ENCODE measurements around the gene CDC25A. TPM values are rescaled to one million over a fixed set of nuclear protein-coding genes. Genes with fewer than 3 reads are reported as not detected.

CDC25A gene
- total RNA-seq, 2 experiments from 2014 or later = 30.3 to 31.3 TPM

- H3K27ac Mint-ChIP-seq = no peak overlapping the region
- ChIA-PET POLR2A (no interaction called here), CTCF (no interaction called here)
- no peaks in the 10 kb centered on the region for H3K9me3 Mint-ChIP-seq (ENCODE audit: insufficient read depth)
- no peaks in the 10 kb centered on the region for H3K27me3 Mint-ChIP-seq (ENCODE audit: low read depth)
- no peak for ATAC-seq
- no peaks in the 10 kb centered on the region for H3K36me3 Mint-ChIP-seq (ENCODE audit: low read depth)
- no peak overlapping the region for H3K4me3 Mint-ChIP-seq
- peaks cover 6% of the 10 kb centered on the region for H3K4me1 Mint-ChIP-seq (ENCODE audit: low read depth)
- no peak for DNase-seq
These were observed 50.7 kb downstream of the CDC25A start for GRCh38 chr3:48137425-48137999.

- POLR2A ChIA-PET = no interaction called here
- no peak overlapping the region for H3K4me3 Mint-ChIP-seq
- no peak for ATAC-seq
These were observed 52.4 kb downstream of the CDC25A start for GRCh38 chr3:48135552-48136495.

GRCh38 chr3:48130321-48130904 lies 57.8 kb downstream of the CDC25A start:
- ATAC-seq = no peak
- H3K4me1 Mint-ChIP-seq (ENCODE audit: low read depth) = no peaks in the 10 kb centered on the region

More at GRCh38 chr3:48135552-48136495, 52.4 kb downstream of the CDC25A start:
- Mint-ChIP-seq H3K4me1 (ENCODE audit: low read depth) (peaks cover 6% of the 10 kb centered on the region), H3K36me3 (ENCODE audit: low read depth) (no peaks in the 10 kb centered on the region), H3K9me3 (ENCODE audit: insufficient read depth) (no peaks in the 10 kb centered on the region), H3K27ac (no peak overlapping the region), H3K27me3 (ENCODE audit: low read depth) (no peaks in the 10 kb centered on the region)
- no peak for DNase-seq
- CTCF ChIA-PET = no interaction called here

DNA sequence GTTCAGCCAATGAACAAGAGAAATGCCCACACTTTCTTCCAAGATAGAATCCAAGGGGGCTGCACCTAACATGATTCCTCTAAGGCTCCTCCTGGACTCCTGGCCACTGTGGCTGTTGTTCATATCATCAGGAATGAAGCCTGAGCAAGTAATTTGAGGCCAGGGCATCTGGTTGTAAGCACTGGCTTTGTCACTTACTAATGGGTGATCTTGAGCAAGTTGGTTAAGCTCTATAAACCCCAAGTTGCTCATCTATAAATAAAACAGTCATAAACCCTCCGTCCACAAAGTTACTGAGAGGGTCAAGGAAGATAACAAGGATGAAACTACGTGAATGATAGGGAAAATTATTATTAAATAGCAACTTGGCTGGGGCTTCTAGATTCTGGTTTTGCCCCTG lies 58.3 kb downstream of the CDC25A start:
- CTCF ChIA-PET = no interaction called here

More at GRCh38 chr3:48130321-48130904, 57.8 kb downstream of the CDC25A start:
- no peak for DNase-seq
- no peaks in the 10 kb centered on the region for H3K36me3 Mint-ChIP-seq (ENCODE audit: low read depth)
- no peak overlapping the region for H3K4me3 Mint-ChIP-seq
- no peaks in the 10 kb centered on the region for H3K27me3 Mint-ChIP-seq (ENCODE audit: low read depth)
- H3K27ac Mint-ChIP-seq = no peak overlapping the region
- H3K9me3 Mint-ChIP-seq (ENCODE audit: insufficient read depth) = no peaks in the 10 kb centered on the region
- ChIA-PET POLR2A (no interaction called here), CTCF (interaction anchor here (0.8 kb wide), 1 partner anchor 21 kb away, joined by 3 read pairs; no protein-coding TSS in a partner anchor)

GRCh38 chr3:48128774-48129173 lies 59.4 kb downstream of the CDC25A start:
- no peak overlapping the region for H3K27ac Mint-ChIP-seq
- H3K27me3 Mint-ChIP-seq (ENCODE audit: low read depth) = no peaks in the 10 kb centered on the region
- ChIA-PET CTCF (no interaction called here), POLR2A (no interaction called here)
- no peaks in the 10 kb centered on the region for H3K36me3 Mint-ChIP-seq (ENCODE audit: low read depth)
- H3K4me1 Mint-ChIP-seq (ENCODE audit: low read depth) = no peaks in the 10 kb centered on the region
- H3K9me3 Mint-ChIP-seq (ENCODE audit: insufficient read depth) = no peaks in the 10 kb centered on the region
- no peak for ATAC-seq
- H3K4me3 Mint-ChIP-seq = no peak overlapping the region
- DNase-seq = no peak

More for the DNA sequence above, 58.3 kb downstream of the CDC25A start:
- H3K4me3 Mint-ChIP-seq = no peak overlapping the region
- POLR2A ChIA-PET = interaction anchor here (0.6 kb wide), 1 partner anchor 1382 kb away, joined by 3 read pairs; no protein-coding TSS in a partner anchor
- no peak for DNase-seq
- no peak for ATAC-seq
- H3K9me3 Mint-ChIP-seq (ENCODE audit: insufficient read depth) = no peaks in the 10 kb centered on the region
- no peaks in the 10 kb centered on the region for H3K4me1 Mint-ChIP-seq (ENCODE audit: low read depth)
- H3K36me3 Mint-ChIP-seq (ENCODE audit: low read depth) = no peaks in the 10 kb centered on the region
- no peaks in the 10 kb centered on the region for H3K27me3 Mint-ChIP-seq (ENCODE audit: low read depth)
- H3K27ac Mint-ChIP-seq = no peak overlapping the region

DNA sequence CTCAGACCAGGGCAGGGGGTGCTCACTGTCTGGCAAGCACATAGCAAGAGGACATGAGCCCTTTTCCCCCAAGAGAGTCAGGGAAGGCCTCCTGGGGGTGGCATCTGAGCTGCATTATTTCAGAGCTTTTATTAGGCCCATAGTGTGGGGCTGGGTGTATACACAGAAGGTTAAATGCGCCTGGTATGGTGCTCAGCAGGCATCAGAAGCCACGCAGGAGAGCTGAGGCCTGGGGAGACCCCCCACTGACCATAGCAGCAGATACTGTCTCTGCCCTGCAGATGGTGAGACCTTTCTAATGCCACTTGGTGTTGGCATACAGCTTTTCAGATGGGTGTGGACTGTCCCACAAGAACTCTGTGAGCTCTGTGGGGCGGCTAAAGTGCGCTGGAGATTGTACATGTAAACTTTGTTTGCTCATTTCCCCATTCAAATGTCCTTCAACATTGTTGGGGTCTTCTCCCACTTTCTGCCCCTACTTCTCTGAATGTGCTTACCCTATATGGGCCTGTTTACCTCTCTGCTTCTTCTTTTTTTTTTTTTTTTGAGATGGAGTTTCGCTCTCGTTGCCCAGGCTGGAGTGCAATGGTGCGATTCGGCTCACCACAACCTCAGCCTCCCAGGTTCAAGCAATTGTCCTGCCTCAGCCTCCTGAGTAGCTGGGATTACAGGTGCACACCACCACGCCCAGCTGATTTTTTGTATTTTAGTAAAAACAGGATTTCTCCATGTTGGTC lies 62.2 kb downstream of the CDC25A start:
- no peak overlapping the region for H3K4me3 Mint-ChIP-seq
- H3K36me3 Mint-ChIP-seq (ENCODE audit: low read depth) = no peaks in the 10 kb centered on the region
- no peaks in the 10 kb centered on the region for H3K9me3 Mint-ChIP-seq (ENCODE audit: insufficient read depth)
- H3K27me3 Mint-ChIP-seq (ENCODE audit: low read depth) = no peaks in the 10 kb centered on the region
- no peak overlapping the region for H3K27ac Mint-ChIP-seq
- ATAC-seq (no peak), DNase-seq (no peak)
- ChIA-PET CTCF (interaction anchor here (2.1 kb wide), 1 partner anchor 25 kb away, joined by 5 read pairs; no protein-coding TSS in a partner anchor), POLR2A (interaction anchor here (0.9 kb wide), 1 partner anchor 37 kb away, joined by 3 read pairs; no protein-coding TSS in a partner anchor)
- no peaks in the 10 kb centered on the region for H3K4me1 Mint-ChIP-seq (ENCODE audit: low read depth)

DNA sequence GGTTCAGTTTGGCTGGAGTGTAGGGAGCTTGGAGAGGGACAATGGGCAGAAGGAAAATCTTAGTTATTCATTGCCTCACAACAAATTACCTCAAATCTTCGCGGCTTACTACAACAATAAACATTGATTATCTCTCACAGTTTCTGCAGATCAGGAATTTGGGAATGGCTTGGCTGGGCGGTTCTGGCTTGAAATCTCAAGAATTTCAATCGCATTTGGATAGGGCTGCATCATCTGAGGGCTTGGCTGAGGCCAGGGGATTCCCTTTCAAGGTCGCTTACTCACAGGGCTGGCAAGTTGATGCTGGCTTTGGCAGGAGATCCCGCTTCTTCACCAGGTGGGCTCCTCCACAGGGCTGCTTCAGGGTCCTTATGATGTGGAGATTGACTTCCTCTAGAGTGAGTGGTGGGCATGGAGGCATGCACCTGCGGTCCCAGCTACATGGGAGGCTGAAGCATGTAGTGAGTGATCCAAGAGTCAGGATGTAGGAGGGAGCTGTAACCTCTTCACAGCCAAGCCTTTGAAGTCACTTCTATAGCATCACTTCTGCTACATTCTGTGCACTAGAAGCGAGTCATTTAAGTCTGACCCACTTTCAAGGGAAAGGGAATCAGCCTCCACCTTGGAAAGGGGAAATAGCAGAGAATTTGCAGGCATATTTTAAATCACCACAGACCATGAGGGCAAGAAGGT lies 63.1 kb downstream of the CDC25A start:
- POLR2A ChIA-PET = interaction anchor here (0.7 to 0.9 kb wide), 2 partner anchors 36 to 47 kb away, joined by 3 to 4 read pairs; no protein-coding TSS in a partner anchor
- DNase-seq = no peak
- Mint-ChIP-seq H3K9me3 (ENCODE audit: insufficient read depth) (no peaks in the 10 kb centered on the region), H3K4me1 (ENCODE audit: low read depth) (no peaks in the 10 kb centered on the region), H3K27ac (no peak overlapping the region), H3K36me3 (ENCODE audit: low read depth) (no peaks in the 10 kb centered on the region), H3K4me3 (no peak overlapping the region), H3K27me3 (ENCODE audit: low read depth) (no peaks in the 10 kb centered on the region)
- no peak for ATAC-seq
- CTCF ChIA-PET = interaction anchor here (2.1 kb wide), 1 partner anchor 26 kb away, joined by 5 read pairs; no protein-coding TSS in a partner anchor

DNA sequence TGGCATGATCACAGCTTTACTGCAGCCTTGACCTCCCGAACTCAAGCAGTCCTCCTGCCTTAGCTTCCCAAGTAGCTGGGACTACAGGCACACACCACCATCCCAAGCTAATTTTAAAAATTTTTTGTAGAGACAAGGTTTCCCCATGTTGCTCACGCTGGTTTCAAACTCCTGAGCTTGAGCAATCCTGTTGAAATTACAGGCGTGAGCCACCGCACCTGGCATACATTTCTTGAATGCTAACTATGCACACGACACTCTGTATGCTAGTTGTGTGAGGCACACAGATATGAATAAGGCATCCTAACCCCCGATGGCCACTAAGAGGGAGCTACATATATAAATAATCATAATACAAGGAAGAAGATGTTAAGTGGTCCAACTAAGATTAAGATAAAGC lies 64.9 kb downstream of the CDC25A start:
- ATAC-seq (no peak), DNase-seq (no peak)
- H3K4me3 Mint-ChIP-seq = no peak overlapping the region
- ChIA-PET CTCF (interaction anchor here (1.5 kb wide), 1 partner anchor 28 kb away, joined by 4 read pairs; no protein-coding TSS in a partner anchor), POLR2A (interaction anchor here (0.7 to 1.0 kb wide), 2 partner anchors 15 to 34 kb away, joined by 3 read pairs; no protein-coding TSS in a partner anchor)
- H3K4me1 Mint-ChIP-seq (ENCODE audit: low read depth) = no peaks in the 10 kb centered on the region
- no peaks in the 10 kb centered on the region for H3K27me3 Mint-ChIP-seq (ENCODE audit: low read depth)
- H3K27ac Mint-ChIP-seq = no peak overlapping the region
- H3K9me3 Mint-ChIP-seq (ENCODE audit: insufficient read depth) = no peaks in the 10 kb centered on the region
- H3K36me3 Mint-ChIP-seq (ENCODE audit: low read depth) = no peaks in the 10 kb centered on the region

GRCh38 chr3:48122504-48122903 lies 65.7 kb downstream of the CDC25A start:
- Mint-ChIP-seq H3K27me3 (ENCODE audit: low read depth) (peaks cover 2% of the 10 kb centered on the region), H3K27ac (no peak overlapping the region), H3K4me3 (no peak overlapping the region), H3K36me3 (ENCODE audit: low read depth) (no peaks in the 10 kb centered on the region), H3K9me3 (ENCODE audit: insufficient read depth) (no peaks in the 10 kb centered on the region), H3K4me1 (ENCODE audit: low read depth) (no peaks in the 10 kb centered on the region)
- ChIA-PET POLR2A (interaction anchor here (1.0 kb wide), 1 partner anchor 34 kb away, joined by 3 read pairs; no protein-coding TSS in a partner anchor), CTCF (interaction anchor here (1.5 to 2.0 kb wide), 2 partner anchors 10 to 29 kb away, joined by 4 to 7 read pairs; no protein-coding TSS in a partner anchor)
- DNase-seq = no peak
- no peak for ATAC-seq

DNA sequence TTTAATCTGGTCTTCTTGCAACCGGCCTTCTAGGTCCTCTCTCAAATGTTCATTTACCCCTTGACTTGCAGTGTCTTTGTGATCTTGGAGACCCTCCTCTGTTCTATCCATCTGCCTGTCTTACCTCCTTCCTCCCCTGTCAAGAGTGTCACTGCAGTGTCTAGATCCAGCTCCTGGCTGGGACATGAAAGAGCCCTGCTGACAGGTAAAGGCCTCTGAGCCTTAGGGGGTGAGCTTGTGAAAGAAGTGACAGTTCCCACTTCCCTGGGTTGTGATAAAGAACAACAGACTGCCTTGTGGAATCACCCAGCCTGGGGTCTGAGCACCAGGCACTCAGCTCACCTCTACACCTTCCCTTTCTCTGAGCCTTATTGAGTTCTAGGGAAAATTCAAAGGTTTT lies 68.0 kb downstream of the CDC25A start:
- Mint-ChIP-seq H3K36me3 (ENCODE audit: low read depth) (no peaks in the 10 kb centered on the region), H3K4me1 (ENCODE audit: low read depth) (no peaks in the 10 kb centered on the region), H3K9me3 (ENCODE audit: insufficient read depth) (no peaks in the 10 kb centered on the region), H3K27ac (no peak overlapping the region), H3K4me3 (no peak overlapping the region), H3K27me3 (ENCODE audit: low read depth) (peaks cover 2% of the 10 kb centered on the region)
- ChIA-PET CTCF (interaction anchor here (1.5 kb wide), 1 partner anchor 32 kb away, joined by 6 read pairs; no protein-coding TSS in a partner anchor), POLR2A (no interaction called here)
- ATAC-seq (no peak), DNase-seq (no peak)
